GM23248 (cell line): Measurements from ENCODE around the gene PTPRO. TPM values are rescaled to one million over a fixed set of nuclear protein-coding genes. Genes with fewer than 3 reads are reported as not detected.

Experiments
- DNase-seq: peaks from one replicate; pipeline ENCODE4 v3.0.0-alpha.2; 2015
- H2AFZ ChIP-seq: fragments of 200-600 bp; sonication (generic); 2 replicates; pipeline ENCODE4 v1.6.1; 2016; ENCODE audit warnings: antibody characterized with exemption
- H3F3A ChIP-seq: fragments of 200-600 bp; sonication (generic); 2 replicates; pipeline ENCODE4 v1.6.1; 2016; ENCODE audit warnings: mild to moderate bottlenecking, antibody characterized with exemption, mixed run types; ENCODE audit not compliant: insufficient read depth
- H3K27ac ChIP-seq: fragments of 200-600 bp; sonication (generic); 2 replicates; pipeline ENCODE4 v1.5.1; 2016; ENCODE audit warnings: mild to moderate bottlenecking
- H3K27me3 ChIP-seq: fragments of 200-600 bp; sonication (generic); replicated peaks from 2 replicates; pipeline ENCODE4 v1.6.1; 2016; ENCODE audit warnings: mild to moderate bottlenecking; ENCODE audit not compliant: insufficient read depth
- H3K36me3 ChIP-seq: fragments of 200-600 bp; sonication (generic); 2 replicates; pipeline ENCODE4 v1.6.1; 2016; ENCODE audit warnings: low read depth, mild to moderate bottlenecking
- H3K4me1 ChIP-seq: fragments of 200-600 bp; sonication (generic); 2 replicates; pipeline ENCODE4 v1.6.1; 2016; ENCODE audit warnings: mild to moderate bottlenecking; ENCODE audit not compliant: insufficient read depth
- H3K4me2 ChIP-seq: fragments of 200-600 bp; sonication (generic); one replicate; pipeline ENCODE4 v1.6.1; 2016; ENCODE audit warnings: mild to moderate bottlenecking; ENCODE audit not compliant: unreplicated experiment
- H3K4me3 ChIP-seq: fragments of 200-600 bp; sonication (generic); 2 replicates; pipeline ENCODE4 v1.5.1; 2016; ENCODE audit warnings: mild to moderate bottlenecking
- H3K79me2 ChIP-seq: fragments of 200-600 bp; sonication (generic); 2 replicates; pipeline ENCODE4 v1.6.1; 2016; ENCODE audit warnings: mild to moderate bottlenecking; ENCODE audit not compliant: insufficient read depth
- H3K9ac ChIP-seq: fragments of 200-600 bp; sonication (generic); 2 replicates; pipeline ENCODE4 v1.6.1; 2016; ENCODE audit warnings: mild to moderate bottlenecking
- H3K9me2 ChIP-seq: fragments of 200-600 bp; sonication (generic); 2 replicates; pipeline ENCODE4 v1.6.1; 2016; ENCODE audit warnings: mixed run types, mild to moderate bottlenecking, moderate library complexity; ENCODE audit not compliant: insufficient read depth
- H3K9me3 ChIP-seq: fragments of 200-600 bp; sonication (generic); one replicate; pipeline ENCODE4 v1.6.1; 2017; ENCODE audit warnings: low read depth
- H4K20me1 ChIP-seq: fragments of 200-600 bp; sonication (generic); 2 replicates; pipeline ENCODE4 v1.6.0; 2016; ENCODE audit not compliant: insufficient read depth
- EZH2 ChIP-seq: fragments of 200-600 bp; sonication (generic); IDR thresholded peaks from 2 replicates; pipeline ENCODE4 v1.6.1; 2018; ENCODE audit warnings: antibody characterized with exemption, mild to moderate bottlenecking; ENCODE audit not compliant: insufficient read depth, poor library complexity, severe bottlenecking
- EZH2phosphoT487 ChIP-seq: fragments of 200-600 bp; sonication (generic); IDR thresholded peaks from 2 replicates; pipeline ENCODE4 v1.6.1; 2018; ENCODE audit warnings: antibody characterized with exemption, moderate library complexity, mild to moderate bottlenecking, low read depth; ENCODE audit not compliant: insufficient read depth
- WGBS, 2 experiments: methylation state at CpG; one replicate each; pipeline ENCODE4 v1.1.6; 2015 to 2017; ENCODE audit warnings: low lambda C conversion rate in 2 of 2, low coverage in 1 of 2; ENCODE audit errors: missing lambda C conversion rate in 2 of 2; 5-methylcytosine and 5-hydroxymethylcytosine counted together
- in situ Hi-C: fragments of 300-500 bp; cut with MboI; formaldehyde crosslinking; loops from 2 replicates; pipeline ENCODE4 v1.15.0; 2020
- polyA plus RNA-seq: library from polyadenylated mRNA; unstranded; fragments of >200 nt; fragmentation: Nextera tagmentation; extraction: Ambion mirVana; gene quantifications from 2 replicates; pipeline ENCODE4 v1.2.1, GENCODE V29; 2016
- total RNA-seq: library from RNA; depleted of rRNA; stranded (reverse); fragments of >200 nt; shearing (Covaris generic); gene quantifications from 2 replicates; pipeline ENCODE4 v1.2.3, GENCODE V29; 2014

The PTPRO gene
- total and polyA plus RNA-seq, 2 experiments from 2014 or later, result 0.22 to 0.24 TPM

DNA sequence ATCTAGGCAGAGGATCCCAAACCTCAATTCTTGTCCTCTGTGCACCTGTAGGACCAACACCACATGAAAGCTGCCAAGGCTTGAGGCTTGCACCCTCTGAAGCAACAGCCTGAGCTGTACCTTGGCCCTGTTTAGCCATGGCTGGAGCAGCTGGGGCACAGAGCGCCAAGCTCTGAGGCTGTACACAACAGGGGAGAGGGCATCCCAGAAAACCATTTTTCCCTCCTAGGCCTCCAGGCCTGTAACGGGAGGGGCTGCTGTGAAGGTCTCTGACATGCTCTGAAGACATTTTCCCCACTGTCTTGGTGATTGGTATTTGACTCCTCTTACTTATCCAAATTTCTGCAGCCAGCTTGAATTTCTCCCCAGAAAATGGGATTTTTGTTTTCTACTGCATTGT, 22.4 kb upstream of the PTPRO start:
- Histone ChIP-seq H3K9ac (no peak overlapping the region), H3K9me2 (no peaks in the 10 kb centered on the region), H3K79me2 (no peaks in the 10 kb centered on the region), H2AFZ (no peak overlapping the region), H3K9me3 (no peaks in the 10 kb centered on the region), H3F3A (no peaks in the 10 kb centered on the region), H4K20me1 (no peaks in the 10 kb centered on the region), H3K27me3 (0 out of 2 replicates have a peak, but pooled peaks cover 4% of the 10 kb centered on the region), H3K4me1 (no peaks in the 10 kb centered on the region), H3K4me2 (no peak overlapping the region), H3K27ac (no peak overlapping the region), H3K4me3 (no peak overlapping the region), H3K36me3 (no peaks in the 10 kb centered on the region)
- in situ Hi-C loops, result loop anchor here (25.0 kb wide), 1 partner anchor 562 kb away; no protein-coding TSS in a partner anchor
- TF ChIP-seq EZH2phosphoT487, result no peak
- TF ChIP-seq EZH2, result no peak
- WGBS, 2 experiments, result 52 to 71% methylated on average over 2 of the region's 2 CpGs
- no peak for DNase-seq

- no peak for TF ChIP-seq EZH2
- no peak for TF ChIP-seq EZH2phosphoT487
Observed at GRCh38 chr12:15304296-15304695, 18.0 kb upstream of the PTPRO start.

GRCh38 chr12:15306605-15307004, 15.7 kb upstream of the PTPRO start:
- H3K9me3 ChIP-seq, result no peaks in the 10 kb centered on the region
- no peak overlapping the region for H3K27ac ChIP-seq
- no peak overlapping the region for H2AFZ ChIP-seq
- TF ChIP-seq EZH2 (no peak), EZH2phosphoT487 (no peak)
- H3F3A ChIP-seq, result no peaks in the 10 kb centered on the region
- no peaks in the 10 kb centered on the region for H3K79me2 ChIP-seq
- H3K4me2 ChIP-seq, result no peak overlapping the region
- H3K9me2 ChIP-seq, result no peaks in the 10 kb centered on the region
- 49 to 57% methylated on average over 3 of the region's 3 CpGs for WGBS, 2 experiments
- DNase-seq, result no peak
- no peaks in the 10 kb centered on the region for H3K4me1 ChIP-seq
- peaks cover 6% of the 10 kb centered on the region; the same call in 1 of the 2 replicates for H3K27me3 ChIP-seq
- no peak overlapping the region for H3K9ac ChIP-seq
- in situ Hi-C loops, result no loop called here
- H3K4me3 ChIP-seq, result no peak overlapping the region
- no peaks in the 10 kb centered on the region for H3K36me3 ChIP-seq
- H4K20me1 ChIP-seq, result no peaks in the 10 kb centered on the region

More at GRCh38 chr12:15304296-15304695, 18.0 kb upstream of the PTPRO start:
- no peaks in the 10 kb centered on the region for H4K20me1 ChIP-seq
- H3K9me3 ChIP-seq, result no peaks in the 10 kb centered on the region
- H3K27ac ChIP-seq, result no peak overlapping the region
- no peak for DNase-seq
- peaks cover 6% of the 10 kb centered on the region; the same call in 1 of the 2 replicates for H3K27me3 ChIP-seq
- H3K4me3 ChIP-seq, result no peak overlapping the region
- H2AFZ ChIP-seq, result no peak overlapping the region
- H3F3A ChIP-seq, result no peaks in the 10 kb centered on the region
- no peaks in the 10 kb centered on the region for H3K79me2 ChIP-seq
- H3K9ac ChIP-seq, result no peak overlapping the region
- WGBS, 2 experiments, result 83 to 87% methylated on average over 2 of the region's 2 CpGs
- no peaks in the 10 kb centered on the region for H3K9me2 ChIP-seq
- in situ Hi-C loops, result no loop called here
- H3K4me2 ChIP-seq, result no peak overlapping the region
- H3K4me1 ChIP-seq, result no peaks in the 10 kb centered on the region
- H3K36me3 ChIP-seq, result no peaks in the 10 kb centered on the region

DNA sequence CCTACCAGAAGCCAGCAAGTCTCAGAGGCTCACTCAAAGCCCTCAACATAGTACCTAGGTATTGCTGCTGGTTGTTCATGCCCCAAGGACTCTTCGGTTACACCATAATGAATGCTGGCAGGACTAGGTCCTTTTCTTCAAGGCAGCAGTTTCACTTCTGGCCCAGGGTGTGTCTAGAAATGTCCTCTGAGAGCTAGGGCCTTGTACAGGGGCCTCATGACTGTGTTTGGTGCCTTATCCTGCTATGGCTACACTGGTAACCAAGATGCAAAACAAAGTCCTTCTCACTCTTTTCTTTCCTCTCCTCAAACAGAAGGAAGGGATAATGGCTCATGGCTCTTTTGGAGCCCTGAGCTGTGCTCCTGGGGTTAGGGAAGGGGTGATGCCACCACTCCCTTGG, 15.2 kb upstream of the PTPRO start:
- Histone ChIP-seq H3K9me3 (no peaks in the 10 kb centered on the region), H3K9me2 (no peaks in the 10 kb centered on the region), H3K9ac (no peak overlapping the region), H3K4me1 (no peaks in the 10 kb centered on the region), H3F3A (no peaks in the 10 kb centered on the region), H3K4me2 (no peak overlapping the region), H2AFZ (no peak overlapping the region), H3K27ac (no peak overlapping the region), H3K79me2 (no peaks in the 10 kb centered on the region), H3K36me3 (no peaks in the 10 kb centered on the region), H3K27me3 (peaks cover 6% of the 10 kb centered on the region; the same call in 1 of the 2 replicates), H3K4me3 (no peak overlapping the region), H4K20me1 (no peaks in the 10 kb centered on the region)
- in situ Hi-C loops, result no loop called here
- TF ChIP-seq EZH2phosphoT487 (no peak), EZH2 (no peak)
- 86 to 88% methylated on average over 1 of the region's 1 CpG for WGBS, 2 experiments
- DNase-seq, result no peak

GRCh38 chr12:15318841-15319240, 3.5 kb upstream of the PTPRO start:
- 40 to 44% methylated on average over 4 of the region's 4 CpGs for WGBS, 2 experiments

More at GRCh38 chr12:15318841-15319240, 3.5 kb upstream of the PTPRO start:
- DNase-seq, result no peak
- no peaks in the 10 kb centered on the region for H3K4me1 ChIP-seq
- no peaks in the 10 kb centered on the region for H3K9me2 ChIP-seq
- in situ Hi-C loops, result no loop called here
- H3K4me3 ChIP-seq, result no peak overlapping the region
- H3K9me3 ChIP-seq, result no peaks in the 10 kb centered on the region
- peaks cover 47% of the 10 kb centered on the region for H3K27me3 ChIP-seq
- no peaks in the 10 kb centered on the region for H4K20me1 ChIP-seq
- H3F3A ChIP-seq, result no peaks in the 10 kb centered on the region
- no peaks in the 10 kb centered on the region for H3K79me2 ChIP-seq
- no peaks in the 10 kb centered on the region for H3K36me3 ChIP-seq
- H3K27ac ChIP-seq, result no peak overlapping the region
- H2AFZ ChIP-seq, result no peak overlapping the region
- TF ChIP-seq EZH2phosphoT487, result no peak
- no peak for TF ChIP-seq EZH2
- H3K9ac ChIP-seq, result no peak overlapping the region
- no peak overlapping the region for H3K4me2 ChIP-seq
